OCI-LY3 (cell line): ENCODE measurements around the gene ADGRG1.

Source experiments
- H2AFZ ChIP-seq: fragments of 200-600, 300-600 bp; shearing (Covaris generic); 2 replicates; pipeline ENCODE4 v1.6.0; 2014; ENCODE audit warnings: antibody characterized with exemption, low read depth, low read length
- H3K27ac ChIP-seq: fragments of 200-600, 300-600 bp; sonication (generic); 2 replicates; pipeline ENCODE4 v1.5.1; 2014; ENCODE audit warnings: mild to moderate bottlenecking, low read length, moderate library complexity, mixed read lengths
- H3K27me3 ChIP-seq: fragments of 200-600, 300-600 bp; sonication (generic); 2 replicates; pipeline ENCODE4 v1.6.1; 2014; ENCODE audit warnings: low read depth, low read length, mixed read lengths
- H3K36me3 ChIP-seq: fragments of 200-600, 300-600 bp; sonication (generic); replicated peaks from 2 replicates; pipeline ENCODE3; 2014; ENCODE audit warnings: low read depth, low read length, mixed read lengths
- H3K4me1 ChIP-seq: fragments of 300-600, 200-600 bp; sonication (generic); 2 replicates; pipeline ENCODE4 v1.6.1; 2014; ENCODE audit warnings: low read length, mixed read lengths
- H3K4me2 ChIP-seq: fragments of 200-600, 300-600 bp; sonication (generic); 2 replicates; pipeline ENCODE4 v1.6.1; 2014; ENCODE audit warnings: low read length, mixed read lengths
- H3K4me3 ChIP-seq: fragments of 300-600, 200-600 bp; sonication (generic); 2 replicates; pipeline ENCODE4 v1.5.1; 2014; ENCODE audit warnings: antibody characterized with exemption, mild to moderate bottlenecking, low read length, moderate library complexity
- H3K79me2 ChIP-seq: fragments of 300-600, 200-600 bp; shearing (Covaris generic); 2 replicates; pipeline ENCODE4 v1.6.1; 2014; ENCODE audit warnings: mild to moderate bottlenecking, low read length, mixed read lengths
- H3K9ac ChIP-seq: fragments of 300-600, 200-600 bp; shearing (Covaris generic); 2 replicates; pipeline ENCODE4 v1.6.0; 2014; ENCODE audit warnings: mild to moderate bottlenecking, low read length, moderate library complexity
- H3K9me3 ChIP-seq: fragments of 200-600, 300-600 bp; shearing (Covaris generic); 2 replicates; pipeline ENCODE4 v1.6.1; 2014; ENCODE audit warnings: low read length, mixed read lengths; ENCODE audit not compliant: insufficient read depth
- H4K20me1 ChIP-seq: fragments of 200-600, 300-600 bp; sonication (generic); 2 replicates; pipeline ENCODE4 v1.6.1; 2016; ENCODE audit warnings: low read length, mixed read lengths; ENCODE audit not compliant: insufficient read depth
- CTCF ChIP-seq: fragments of 200-600, 300-600 bp; sonication (generic); IDR thresholded peaks from 2 replicates; pipeline ENCODE4 v1.5.1; 2014; ENCODE audit warnings: antibody characterized with exemption, low read length, low read depth
- EZH2phosphoT487 ChIP-seq: fragments of 200-600 bp; shearing (Covaris generic); IDR thresholded peaks from 2 replicates; pipeline ENCODE4 v1.6.1; 2018; ENCODE audit warnings: antibody characterized with exemption, mixed run types, low read depth

Gene ADGRG1

GRCh38 chr16:57629516-57630406, 1.3 kb downstream of the ADGRG1 start:
- no peak overlapping the region for H2AFZ ChIP-seq
- no peak overlapping the region for H3K4me2 ChIP-seq
- no peaks in the 10 kb centered on the region; the same call in 1 of the 2 replicates for H4K20me1 ChIP-seq
- no peaks in the 10 kb centered on the region for H3K9me3 ChIP-seq
- H3K79me2 ChIP-seq: no peaks in the 10 kb centered on the region
- TF ChIP-seq EZH2phosphoT487 (no peak), CTCF (no peak)
- H3K27ac ChIP-seq: no peak overlapping the region
- H3K4me1 ChIP-seq: no peaks in the 10 kb centered on the region
- H3K4me3 ChIP-seq: no peak overlapping the region
- no peaks in the 10 kb centered on the region for H3K36me3 ChIP-seq
- no peak overlapping the region for H3K9ac ChIP-seq
- peaks cover 94% of the 10 kb centered on the region for H3K27me3 ChIP-seq

- no peak overlapping the region for H3K4me3 ChIP-seq
- no peak overlapping the region for H3K4me2 ChIP-seq
- H3K36me3 ChIP-seq: no peaks in the 10 kb centered on the region
- no peaks in the 10 kb centered on the region for H3K9me3 ChIP-seq
- TF ChIP-seq EZH2phosphoT487 (no peak), CTCF (no peak)
- no peaks in the 10 kb centered on the region for H3K79me2 ChIP-seq
- H2AFZ ChIP-seq: no peak overlapping the region
- no peaks in the 10 kb centered on the region for H3K4me1 ChIP-seq
- H3K27me3 ChIP-seq: peaks cover 94% of the 10 kb centered on the region
- no peaks in the 10 kb centered on the region; the same call in 1 of the 2 replicates for H4K20me1 ChIP-seq
- H3K27ac ChIP-seq: no peak overlapping the region
- H3K9ac ChIP-seq: no peak overlapping the region
Observed at GRCh38 chr16:57630407-57630797, 2.0 kb downstream of the ADGRG1 start.

- peaks cover 87% of the 10 kb centered on the region for H3K27me3 ChIP-seq
- no peaks in the 10 kb centered on the region for H3K4me1 ChIP-seq
- no peak overlapping the region for H3K4me2 ChIP-seq
Observed at GRCh38 chr16:57630931-57631845, 2.8 kb downstream of the ADGRG1 start.

More at GRCh38 chr16:57630931-57631845, 2.8 kb downstream of the ADGRG1 start:
- no peaks in the 10 kb centered on the region for H3K9me3 ChIP-seq
- no peak overlapping the region for H3K27ac ChIP-seq
- H3K9ac ChIP-seq: no peak overlapping the region
- no peak overlapping the region for H3K4me3 ChIP-seq
- no peaks in the 10 kb centered on the region for H3K36me3 ChIP-seq
- no peaks in the 10 kb centered on the region for H4K20me1 ChIP-seq
- H3K79me2 ChIP-seq: no peaks in the 10 kb centered on the region
- no peak overlapping the region for H2AFZ ChIP-seq
- TF ChIP-seq EZH2phosphoT487 (no peak), CTCF (no peak)
